H1 (cell line): ENCODE measurements around the gene BLMH.

Experiments used
- BRCA1 ChIP-seq: IDR thresholded peaks from 2 replicates; pipeline ENCODE4 v1.6.1; 2012; ENCODE audit warnings: low read depth, low read length, improper control_type of control experiment
- CHD1 ChIP-seq: IDR thresholded peaks from 2 replicates; pipeline ENCODE4 v1.6.1; 2012; ENCODE audit warnings: low read depth, low read length, improper control_type of control experiment
- EZH2 ChIP-seq: fragments of 200-600 bp; sonication (generic); IDR thresholded peaks from 2 replicates; pipeline ENCODE4 v1.7.1; 2012; ENCODE audit warnings: low read depth, mild to moderate bottlenecking, moderate library complexity, low read length, inconsistent platforms; ENCODE audit not compliant: severe bottlenecking
- GABPA ChIP-seq: IDR thresholded peaks from 2 replicates; pipeline ENCODE4 v1.6.1; 2011; ENCODE audit warnings: mild to moderate bottlenecking, low read length, moderate library complexity, borderline replicate concordance; ENCODE audit not compliant: insufficient read depth
- HDAC6 ChIP-seq: IDR thresholded peaks from one replicate; pipeline ENCODE4 v1.7.1; 2012; ENCODE audit warnings: low read depth, mild to moderate bottlenecking, inconsistent platforms, low read length, moderate library complexity
- JUN ChIP-seq: IDR thresholded peaks from 2 replicates; pipeline ENCODE4 v1.6.1; 2011; ENCODE audit warnings: low read depth, mild to moderate bottlenecking, improper control_type of control experiment, low read length
- POLR2AphosphoS5 ChIP-seq: IDR thresholded peaks from 2 replicates; pipeline ENCODE4 v1.6.1; 2011; ENCODE audit warnings: low read depth, low read length
- TF ChIP-seq, protein P1 (sequence below), 3 experiments: IDR thresholded peaks; 1 replicate in 2 of 3; 2 replicates in 1 of 3; pipeline versions ENCODE4 v1.5.1 to v1.6.1; 2011; ENCODE audit warnings: low read length in 3 of 3, mild to moderate bottlenecking in 3 of 3, inconsistent platforms in 2 of 3, low read depth in 1 of 3, moderate library complexity in 1 of 3; ENCODE audit not compliant: insufficient read depth in 1 of 3; ENCODE audit errors: control extremely low read depth in 1 of 3

DNA sequence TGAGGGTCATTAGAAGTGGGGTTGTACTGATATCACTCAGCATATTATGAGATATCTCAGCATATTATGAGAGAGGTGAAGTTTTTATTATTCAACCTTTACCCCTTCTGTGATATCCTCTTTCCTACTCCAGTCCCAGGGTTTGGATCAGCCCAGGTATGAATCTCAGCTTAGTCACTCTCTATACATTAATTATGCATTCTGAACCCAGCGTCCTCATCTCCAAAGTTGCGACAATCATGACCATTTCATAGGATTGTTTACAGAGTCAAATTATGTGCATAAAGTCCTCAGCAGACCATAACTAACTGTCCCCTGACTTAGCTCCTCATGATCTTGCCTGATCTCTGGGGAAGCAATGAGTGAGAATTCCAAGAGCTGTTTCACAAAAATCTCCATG, 20.5 kb upstream of the BLMH start:
- no peak for TF ChIP-seq EZH2
- TF ChIP-seq, protein P1, sequence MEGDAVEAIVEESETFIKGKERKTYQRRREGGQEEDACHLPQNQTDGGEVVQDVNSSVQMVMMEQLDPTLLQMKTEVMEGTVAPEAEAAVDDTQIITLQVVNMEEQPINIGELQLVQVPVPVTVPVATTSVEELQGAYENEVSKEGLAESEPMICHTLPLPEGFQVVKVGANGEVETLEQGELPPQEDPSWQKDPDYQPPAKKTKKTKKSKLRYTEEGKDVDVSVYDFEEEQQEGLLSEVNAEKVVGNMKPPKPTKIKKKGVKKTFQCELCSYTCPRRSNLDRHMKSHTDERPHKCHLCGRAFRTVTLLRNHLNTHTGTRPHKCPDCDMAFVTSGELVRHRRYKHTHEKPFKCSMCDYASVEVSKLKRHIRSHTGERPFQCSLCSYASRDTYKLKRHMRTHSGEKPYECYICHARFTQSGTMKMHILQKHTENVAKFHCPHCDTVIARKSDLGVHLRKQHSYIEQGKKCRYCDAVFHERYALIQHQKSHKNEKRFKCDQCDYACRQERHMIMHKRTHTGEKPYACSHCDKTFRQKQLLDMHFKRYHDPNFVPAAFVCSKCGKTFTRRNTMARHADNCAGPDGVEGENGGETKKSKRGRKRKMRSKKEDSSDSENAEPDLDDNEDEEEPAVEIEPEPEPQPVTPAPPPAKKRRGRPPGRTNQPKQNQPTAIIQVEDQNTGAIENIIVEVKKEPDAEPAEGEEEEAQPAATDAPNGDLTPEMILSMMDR (IDR thresholded peaks at IDR 0.05; ENCODE audit: control extremely low read depth in 1 of 3, insufficient read depth in 1 of 3, low read depth in 1 of 3, low read length in 3 of 3): no peak
- TF ChIP-seq GABPA: no peak
- no peak for TF ChIP-seq POLR2AphosphoS5
- no peak for TF ChIP-seq CHD1
- TF ChIP-seq JUN: no peak
- TF ChIP-seq HDAC6: no peak
- TF ChIP-seq BRCA1: no peak
